ENCODE measurements around the gene TMTC4.

TMTC4 gene

GRCh38 chr13:100674572-100674871, at the start of gene TMTC4:
Gene TMTC4, minus strand, starts transcription at chr13:100674795. Its CDS starts 4,433 bp downstream, at chr13:100670362.
- no peak for DNase-seq (ENCODE audit: low read depth)
- H3K4me3 ChIP-seq (replicated peaks; ENCODE audit: low read depth, low read length): peak within 1 kb of the TSS; percentile 77
- TF ChIP-seq, protein P1, sequence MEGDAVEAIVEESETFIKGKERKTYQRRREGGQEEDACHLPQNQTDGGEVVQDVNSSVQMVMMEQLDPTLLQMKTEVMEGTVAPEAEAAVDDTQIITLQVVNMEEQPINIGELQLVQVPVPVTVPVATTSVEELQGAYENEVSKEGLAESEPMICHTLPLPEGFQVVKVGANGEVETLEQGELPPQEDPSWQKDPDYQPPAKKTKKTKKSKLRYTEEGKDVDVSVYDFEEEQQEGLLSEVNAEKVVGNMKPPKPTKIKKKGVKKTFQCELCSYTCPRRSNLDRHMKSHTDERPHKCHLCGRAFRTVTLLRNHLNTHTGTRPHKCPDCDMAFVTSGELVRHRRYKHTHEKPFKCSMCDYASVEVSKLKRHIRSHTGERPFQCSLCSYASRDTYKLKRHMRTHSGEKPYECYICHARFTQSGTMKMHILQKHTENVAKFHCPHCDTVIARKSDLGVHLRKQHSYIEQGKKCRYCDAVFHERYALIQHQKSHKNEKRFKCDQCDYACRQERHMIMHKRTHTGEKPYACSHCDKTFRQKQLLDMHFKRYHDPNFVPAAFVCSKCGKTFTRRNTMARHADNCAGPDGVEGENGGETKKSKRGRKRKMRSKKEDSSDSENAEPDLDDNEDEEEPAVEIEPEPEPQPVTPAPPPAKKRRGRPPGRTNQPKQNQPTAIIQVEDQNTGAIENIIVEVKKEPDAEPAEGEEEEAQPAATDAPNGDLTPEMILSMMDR (IDR thresholded peaks at IDR 0.05; ENCODE audit: low read length, missing control alignments): no peak

DNA sequence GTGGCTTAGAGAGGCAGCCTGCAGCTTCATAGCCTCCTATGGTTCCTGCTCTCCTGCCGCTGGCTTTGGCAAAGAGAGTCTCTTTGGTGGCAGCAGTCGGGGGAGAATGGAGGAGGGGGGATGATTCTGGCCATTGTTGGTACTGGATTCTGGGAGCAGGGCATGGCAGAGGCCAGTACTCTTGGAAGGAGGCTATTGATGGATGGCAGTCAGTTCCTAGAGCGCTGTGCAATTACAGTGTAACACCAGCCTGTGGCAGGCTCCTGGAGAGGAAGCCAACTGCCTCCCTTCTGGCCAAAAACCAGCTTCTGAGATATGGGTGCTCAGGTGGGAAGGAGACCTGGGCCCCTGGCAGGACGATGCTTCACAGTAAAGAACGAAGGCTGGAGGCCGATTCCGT, 47.9 kb upstream of the TMTC4 start:
- no peak overlapping the region for H3K4me3 ChIP-seq (replicated peaks; ENCODE audit: low read depth, low read length)
- TF ChIP-seq, protein P1 (IDR thresholded peaks at IDR 0.05; ENCODE audit: low read length, missing control alignments): no peak
- DNase-seq (ENCODE audit: low read depth): no peak

GRCh38 chr13:100721885-100722512, 47.4 kb upstream of the TMTC4 start:
- H3K4me3 ChIP-seq (replicated peaks; ENCODE audit: low read depth, low read length): no peak overlapping the region
- TF ChIP-seq, protein P1 (IDR thresholded peaks at IDR 0.05; ENCODE audit: low read length, missing control alignments): peak; percentile 80
- peak; percentile 63 for DNase-seq (ENCODE audit: low read depth)

GRCh38 chr13:100715604-100716003, 41.0 kb upstream of the TMTC4 start:
- TF ChIP-seq, protein P1 (IDR thresholded peaks at IDR 0.05; ENCODE audit: low read length, missing control alignments): no peak
- DNase-seq (ENCODE audit: low read depth): no peak
- no peak overlapping the region for H3K4me3 ChIP-seq (replicated peaks; ENCODE audit: low read depth, low read length)

DNA sequence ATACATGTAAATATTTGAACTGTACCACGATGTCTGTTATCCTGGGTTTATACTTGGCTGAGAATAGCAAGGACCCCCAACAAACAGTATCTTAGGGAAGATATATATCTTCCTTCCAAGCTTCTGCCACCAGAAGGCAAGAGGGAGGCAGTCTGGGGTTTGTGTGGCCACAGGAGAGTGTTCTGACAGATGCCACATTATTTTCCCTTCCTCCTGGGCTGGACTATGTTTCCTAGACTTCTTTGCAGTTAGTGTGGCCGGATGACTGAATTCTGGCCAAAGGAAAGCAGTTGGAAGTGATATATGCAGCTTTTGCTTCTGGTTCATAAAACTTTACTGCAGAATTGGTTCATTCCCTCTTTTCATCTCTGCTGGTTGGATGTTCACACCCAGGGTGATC, 39.9 kb upstream of the TMTC4 start:
- TF ChIP-seq, protein P1 (IDR thresholded peaks at IDR 0.05; ENCODE audit: low read length, missing control alignments): no peak
- DNase-seq (ENCODE audit: low read depth): no peak
- H3K4me3 ChIP-seq (replicated peaks; ENCODE audit: low read depth, low read length): no peak overlapping the region

DNA sequence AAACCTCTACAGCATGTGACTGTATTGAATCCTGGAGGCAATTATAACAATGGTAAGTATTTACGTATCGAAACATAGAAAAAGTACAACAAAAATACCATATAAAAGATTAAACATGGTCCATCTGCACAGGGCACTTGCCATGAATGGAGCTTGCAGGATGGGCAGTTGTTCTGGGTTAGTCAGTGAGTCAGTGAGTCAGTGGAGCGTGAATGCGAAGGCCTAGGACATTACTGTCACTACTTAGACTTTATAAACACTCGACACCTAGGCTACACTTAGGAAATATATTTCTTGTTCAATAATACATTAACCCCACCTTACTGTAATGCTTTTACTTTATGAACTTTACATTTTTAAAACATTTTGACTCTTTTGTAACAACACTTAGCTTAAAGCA, 35.6 kb upstream of the TMTC4 start:
- DNase-seq (ENCODE audit: low read depth): no peak
- TF ChIP-seq, protein P1 (IDR thresholded peaks at IDR 0.05; ENCODE audit: low read length, missing control alignments): no peak
- no peak overlapping the region for H3K4me3 ChIP-seq (replicated peaks; ENCODE audit: low read depth, low read length)
